Measurements from ENCODE around the gene KRT12.

Gene KRT12

GRCh38 chr17:40812639-40813038 is 54.4 kb downstream of the KRT12 start:
- no peak for DNase-seq
